ENCODE results near the gene PALB2.

- TF ChIP-seq CTCF (IDR thresholded peaks at IDR 0.05) (no peak), EP300 (IDR thresholded peaks at IDR 0.05) (no peak), POLR2A (IDR thresholded peaks at IDR 0.05) (no peak)
These were observed 77.9 kb downstream of the PALB2 start for GRCh38 chr16:23563186-23563585.
